Measurements from ENCODE around the gene GLT8D2.
"Not testable (repeated sequence)": the region's sequence is repeated elsewhere in the genome, so short reads cannot be mapped to it uniquely, and the experiment has no call there.

The GLT8D2 gene

DNA sequence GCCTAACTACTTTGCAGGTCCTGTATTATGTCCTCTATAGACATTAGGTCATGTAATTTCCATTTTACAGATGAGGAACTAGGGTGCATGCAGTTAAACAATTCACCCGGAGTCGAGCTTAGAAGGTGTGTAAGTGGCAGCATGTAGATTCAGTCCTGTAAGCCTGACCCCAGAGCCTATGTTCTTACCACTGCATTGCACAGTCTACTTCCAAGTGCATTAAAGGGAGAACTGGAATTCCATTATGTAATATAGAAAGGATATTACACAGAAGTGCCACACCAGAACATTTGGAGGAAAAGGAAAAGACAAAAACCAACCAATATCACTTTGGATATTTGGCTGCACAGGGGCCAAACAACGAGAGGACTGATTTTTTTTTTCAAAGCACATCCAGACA lies 1.2 kb downstream of the GLT8D2 start:
- peak overlapping the region; percentile 68 for H3K9ac ChIP-seq (ENCODE audit: low read depth, low read length)
- H3K4me2 ChIP-seq (ENCODE audit: low read length) = peak overlapping the region; percentile 82
- H3K36me3 ChIP-seq (ENCODE audit: insufficient read depth, low read length) = no peaks in the 10 kb centered on the region
- H3K4me3 ChIP-seq (ENCODE audit: low read length) = peak overlapping the region; percentile 74
- no peaks in the 10 kb centered on the region for H3K9me3 ChIP-seq (replicated peaks; ENCODE audit: low read length)
- H3K27me3 ChIP-seq (ENCODE audit: control insufficient read depth, insufficient read depth, low read length) = no peaks in the 10 kb centered on the region
- H3K4me1 ChIP-seq (ENCODE audit: control insufficient read depth, insufficient read depth, low read length) = peaks cover 18% of the 10 kb centered on the region

- Histone ChIP-seq H3K36me3 (ENCODE audit: insufficient read depth, low read length) (no peaks in the 10 kb centered on the region), H3K27me3 (ENCODE audit: control insufficient read depth, insufficient read depth, low read length) (no peaks in the 10 kb centered on the region), H3K4me3 (ENCODE audit: low read length) (no peak overlapping the region), H3K4me1 (ENCODE audit: control insufficient read depth, insufficient read depth, low read length) (peaks cover 18% of the 10 kb centered on the region), H3K4me2 (ENCODE audit: low read length) (peak overlapping the region; percentile 82), H3K9ac (ENCODE audit: low read depth, low read length) (no peak overlapping the region), H3K9me3 (replicated peaks; ENCODE audit: low read length) (no peaks in the 10 kb centered on the region)
Observed at GRCh38 chr12:104048162-104048561, 1.8 kb downstream of the GLT8D2 start.

DNA sequence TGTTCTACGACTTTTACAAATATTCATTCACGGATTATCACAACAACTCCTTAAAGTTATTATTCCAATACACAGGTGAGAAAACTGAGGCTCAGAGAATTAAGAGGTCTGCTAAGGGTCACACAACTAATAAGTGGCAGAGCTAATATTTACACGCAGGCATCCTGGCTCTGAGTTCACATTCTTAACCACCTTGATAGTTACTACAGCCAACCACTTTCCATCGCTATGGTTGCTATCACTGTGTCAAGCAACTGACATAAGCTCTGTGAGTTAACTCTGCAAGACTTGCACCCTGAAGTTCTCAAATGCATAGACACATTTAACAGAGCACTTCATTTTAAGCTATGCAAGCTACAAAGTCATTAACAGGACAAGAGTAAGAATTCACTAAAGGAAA lies 3.7 kb downstream of the GLT8D2 start:
- Histone ChIP-seq H3K9me3 (replicated peaks; ENCODE audit: low read length) (no peaks in the 10 kb centered on the region), H3K27me3 (ENCODE audit: control insufficient read depth, insufficient read depth, low read length) (no peaks in the 10 kb centered on the region), H3K9ac (ENCODE audit: low read depth, low read length) (no peak overlapping the region), H3K36me3 (ENCODE audit: insufficient read depth, low read length) (no peaks in the 10 kb centered on the region), H3K4me3 (ENCODE audit: low read length) (no peak overlapping the region), H3K4me2 (ENCODE audit: low read length) (no peak overlapping the region), H3K4me1 (ENCODE audit: control insufficient read depth, insufficient read depth, low read length) (peaks cover 18% of the 10 kb centered on the region)

- Histone ChIP-seq H3K27me3 (ENCODE audit: control insufficient read depth, insufficient read depth, low read length) (no peaks in the 10 kb centered on the region), H3K9me3 (replicated peaks; ENCODE audit: low read length) (no peaks in the 10 kb centered on the region), H3K4me2 (ENCODE audit: low read length) (no peak overlapping the region), H3K9ac (ENCODE audit: low read depth, low read length) (no peak overlapping the region), H3K4me1 (ENCODE audit: control insufficient read depth, insufficient read depth, low read length) (peaks cover 9% of the 10 kb centered on the region), H3K4me3 (ENCODE audit: low read length) (no peak overlapping the region), H3K36me3 (ENCODE audit: insufficient read depth, low read length) (no peaks in the 10 kb centered on the region)
Observed at GRCh38 chr12:104044158-104044557, 5.8 kb downstream of the GLT8D2 start.

DNA sequence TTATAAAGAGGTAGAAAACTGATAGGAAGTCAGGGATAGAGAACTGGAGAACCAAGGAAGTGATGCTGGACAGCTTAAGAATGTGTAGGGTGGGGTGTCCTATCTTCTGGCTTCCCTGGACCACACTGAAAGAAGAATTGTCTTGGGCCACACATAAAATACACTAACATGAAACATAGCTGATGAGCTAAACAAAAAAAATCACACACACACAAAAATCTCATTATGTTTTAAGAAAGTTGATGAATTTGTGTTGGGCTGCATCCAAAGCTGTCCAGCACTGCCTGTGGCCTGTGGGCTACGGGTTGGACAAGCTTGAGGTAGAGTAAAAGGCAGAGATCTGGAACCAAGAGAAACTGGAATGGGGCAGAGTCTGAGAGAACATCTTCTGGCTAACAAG lies 7.4 kb downstream of the GLT8D2 start:
- H3K9ac ChIP-seq (ENCODE audit: low read depth, low read length) = no peak overlapping the region
- no peaks in the 10 kb centered on the region for H3K36me3 ChIP-seq (ENCODE audit: insufficient read depth, low read length)
- no peaks in the 10 kb centered on the region for H3K27me3 ChIP-seq (ENCODE audit: control insufficient read depth, insufficient read depth, low read length)
- H3K4me3 ChIP-seq (ENCODE audit: low read length) = no peak overlapping the region
- no peaks in the 10 kb centered on the region for H3K4me1 ChIP-seq (ENCODE audit: control insufficient read depth, insufficient read depth, low read length)
- no peak overlapping the region for H3K4me2 ChIP-seq (ENCODE audit: low read length)
- no peaks in the 10 kb centered on the region for H3K9me3 ChIP-seq (replicated peaks; ENCODE audit: low read length)

GRCh38 chr12:104039769-104040168 lies 10.2 kb downstream of the GLT8D2 start:
- H3K4me2 ChIP-seq (ENCODE audit: low read length); H3K9ac ChIP-seq (ENCODE audit: low read depth, low read length); H3K4me3 ChIP-seq (ENCODE audit: low read length); H3K36me3 ChIP-seq (ENCODE audit: insufficient read depth, low read length); H3K9me3 ChIP-seq (replicated peaks; ENCODE audit: low read length); H3K27me3 ChIP-seq (ENCODE audit: control insufficient read depth, insufficient read depth, low read length); H3K4me1 ChIP-seq (ENCODE audit: control insufficient read depth, insufficient read depth, low read length): not testable (repeated sequence)

GRCh38 chr12:104036143-104036542 lies 13.8 kb downstream of the GLT8D2 start:
- H3K4me3 ChIP-seq (ENCODE audit: low read length); H3K27me3 ChIP-seq (ENCODE audit: control insufficient read depth, insufficient read depth, low read length); H3K36me3 ChIP-seq (ENCODE audit: insufficient read depth, low read length); H3K9me3 ChIP-seq (replicated peaks; ENCODE audit: low read length); H3K4me2 ChIP-seq (ENCODE audit: low read length); H3K9ac ChIP-seq (ENCODE audit: low read depth, low read length); H3K4me1 ChIP-seq (ENCODE audit: control insufficient read depth, insufficient read depth, low read length): not testable (repeated sequence)

DNA sequence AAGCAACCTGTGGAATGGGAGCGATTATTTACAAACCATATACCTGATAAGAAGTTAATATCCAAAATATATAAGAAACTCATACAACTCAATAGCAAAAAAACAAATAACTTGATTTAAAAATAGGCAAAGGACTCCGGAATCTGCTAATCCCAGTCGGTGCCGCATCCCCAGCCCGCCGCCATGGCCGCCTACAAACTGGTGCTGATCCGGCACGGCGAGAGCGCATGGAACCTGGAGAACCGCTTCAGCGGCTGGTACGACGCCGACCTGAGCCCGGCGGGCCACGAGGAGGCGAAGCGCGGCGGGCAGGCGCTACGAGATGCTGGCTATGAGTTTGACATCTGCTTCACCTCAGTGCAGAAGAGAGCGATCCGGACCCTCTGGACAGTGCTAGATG lies 19.4 kb downstream of the GLT8D2 start:
- H3K4me3 ChIP-seq (ENCODE audit: low read length) = not testable (repeated sequence)

DNA sequence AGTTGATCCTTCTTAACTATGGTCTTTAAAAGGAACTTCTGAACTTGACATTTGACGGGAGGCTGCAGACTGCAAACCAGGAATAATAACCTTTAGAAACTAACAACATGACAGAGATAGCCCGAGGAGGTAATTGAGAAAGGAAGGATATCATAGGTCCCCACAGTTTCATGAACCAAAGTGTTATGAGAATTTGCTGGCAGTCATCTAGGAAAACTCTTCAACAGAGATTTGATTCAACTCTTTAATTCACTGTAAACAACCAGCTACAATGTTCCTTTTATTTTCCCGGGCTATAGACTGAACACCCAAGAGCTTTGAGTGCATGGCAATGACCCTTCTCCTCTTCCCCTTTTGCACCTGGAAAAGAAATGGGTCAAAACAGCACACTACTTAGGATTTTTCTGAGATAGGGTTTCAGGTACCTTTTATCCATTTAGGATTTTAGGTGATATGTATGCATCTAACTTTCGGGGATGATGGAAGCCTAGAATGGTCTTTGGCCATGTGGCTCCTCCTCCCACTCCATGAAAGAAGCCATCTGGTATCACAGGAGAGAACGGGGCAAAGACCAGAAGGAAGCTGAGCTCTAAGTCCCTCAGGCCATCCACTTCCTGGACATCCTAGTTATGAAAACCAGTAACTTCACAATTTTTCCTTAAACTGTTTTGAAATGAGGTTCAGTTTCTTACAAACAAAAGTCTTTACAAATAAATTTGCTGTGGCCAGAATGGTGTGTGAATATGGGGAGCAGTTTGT lies 23.0 kb downstream of the GLT8D2 start:
- H3K4me2 ChIP-seq (ENCODE audit: low read length) = no peak overlapping the region
- no peaks in the 10 kb centered on the region for H3K36me3 ChIP-seq (ENCODE audit: insufficient read depth, low read length)
- H3K4me1 ChIP-seq (ENCODE audit: control insufficient read depth, insufficient read depth, low read length) = no peaks in the 10 kb centered on the region
- no peak overlapping the region for H3K9ac ChIP-seq (ENCODE audit: low read depth, low read length)
- no peaks in the 10 kb centered on the region for H3K9me3 ChIP-seq (replicated peaks; ENCODE audit: low read length)
- H3K27me3 ChIP-seq (ENCODE audit: control insufficient read depth, insufficient read depth, low read length) = no peaks in the 10 kb centered on the region
- H3K4me3 ChIP-seq (ENCODE audit: low read length) = no peak overlapping the region

More for the DNA sequence above, 19.4 kb downstream of the GLT8D2 start:
- not testable (repeated sequence) for H3K4me2 ChIP-seq (ENCODE audit: low read length); H3K9me3 ChIP-seq (replicated peaks; ENCODE audit: low read length); H3K27me3 ChIP-seq (ENCODE audit: control insufficient read depth, insufficient read depth, low read length); H3K36me3 ChIP-seq (ENCODE audit: insufficient read depth, low read length); H3K9ac ChIP-seq (ENCODE audit: low read depth, low read length); H3K4me1 ChIP-seq (ENCODE audit: control insufficient read depth, insufficient read depth, low read length)

- Histone ChIP-seq H3K9ac (ENCODE audit: low read depth, low read length) (no peak overlapping the region), H3K4me1 (ENCODE audit: control insufficient read depth, insufficient read depth, low read length) (no peaks in the 10 kb centered on the region), H3K9me3 (replicated peaks; ENCODE audit: low read length) (no peaks in the 10 kb centered on the region), H3K36me3 (ENCODE audit: insufficient read depth, low read length) (no peaks in the 10 kb centered on the region), H3K4me2 (ENCODE audit: low read length) (no peak overlapping the region), H3K27me3 (ENCODE audit: control insufficient read depth, insufficient read depth, low read length) (no peaks in the 10 kb centered on the region), H3K4me3 (ENCODE audit: low read length) (no peak overlapping the region)
Observed at GRCh38 chr12:104025771-104026170, 24.2 kb downstream of the GLT8D2 start.

DNA sequence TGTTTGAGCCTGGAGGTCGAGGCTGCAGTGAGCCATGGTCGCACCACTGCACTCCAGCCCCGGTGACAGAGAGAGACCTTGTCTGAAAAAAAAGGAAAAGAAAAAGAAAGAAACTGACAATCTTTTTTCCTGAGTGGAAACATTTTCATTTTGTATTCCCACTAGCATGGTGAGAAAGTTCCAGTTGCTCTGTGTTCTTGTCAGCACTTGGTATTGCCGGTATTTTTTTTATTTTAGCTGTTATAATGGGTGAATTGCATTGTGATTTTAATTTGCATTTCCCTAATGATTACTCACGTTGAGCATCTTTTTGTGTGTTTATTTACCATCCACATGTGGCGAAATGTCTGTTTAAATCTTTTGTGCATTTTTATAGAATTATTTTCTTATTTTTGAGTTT lies 25.6 kb downstream of the GLT8D2 start:
- no peaks in the 10 kb centered on the region for H3K9me3 ChIP-seq (replicated peaks; ENCODE audit: low read length)
- H3K4me2 ChIP-seq (ENCODE audit: low read length) = no peak overlapping the region
- no peaks in the 10 kb centered on the region for H3K27me3 ChIP-seq (ENCODE audit: control insufficient read depth, insufficient read depth, low read length)
- H3K4me3 ChIP-seq (ENCODE audit: low read length) = no peak overlapping the region
- H3K36me3 ChIP-seq (ENCODE audit: insufficient read depth, low read length) = no peaks in the 10 kb centered on the region
- H3K9ac ChIP-seq (ENCODE audit: low read depth, low read length) = no peak overlapping the region
- H3K4me1 ChIP-seq (ENCODE audit: control insufficient read depth, insufficient read depth, low read length) = no peaks in the 10 kb centered on the region

DNA sequence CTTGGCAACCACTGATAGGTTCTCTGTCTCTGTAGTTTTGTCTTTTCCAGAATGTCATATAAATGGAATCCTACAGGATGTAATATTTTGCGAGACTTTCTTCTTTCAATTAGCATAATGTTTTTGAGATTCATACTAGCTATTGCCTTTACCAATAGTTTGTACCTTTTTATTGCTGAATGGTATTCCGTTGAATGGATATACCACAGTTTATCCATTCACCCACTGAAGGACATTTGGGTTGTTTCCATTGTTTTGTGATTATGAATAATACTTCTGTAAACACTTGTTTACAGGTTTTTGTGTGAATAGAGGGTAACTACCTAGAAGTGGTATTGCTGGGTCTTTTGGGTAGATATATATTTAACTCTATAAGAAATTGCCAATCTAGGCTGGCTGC lies 26.3 kb downstream of the GLT8D2 start:
- Histone ChIP-seq H3K27me3 (ENCODE audit: control insufficient read depth, insufficient read depth, low read length) (no peaks in the 10 kb centered on the region), H3K4me1 (ENCODE audit: control insufficient read depth, insufficient read depth, low read length) (no peaks in the 10 kb centered on the region), H3K4me2 (ENCODE audit: low read length) (no peak overlapping the region), H3K9me3 (replicated peaks; ENCODE audit: low read length) (no peaks in the 10 kb centered on the region), H3K9ac (ENCODE audit: low read depth, low read length) (no peak overlapping the region), H3K4me3 (ENCODE audit: low read length) (no peak overlapping the region), H3K36me3 (ENCODE audit: insufficient read depth, low read length) (no peaks in the 10 kb centered on the region)
